ENCODE data around the gene MYEOV. TPM values are rescaled to one million over a fixed set of nuclear protein-coding genes. Genes with fewer than 3 reads are reported as not detected.

The MYEOV gene
- total and polyA plus RNA-seq, 2 experiments from 2014 or later, result 0.14 TPM; not detected in 1

DNA sequence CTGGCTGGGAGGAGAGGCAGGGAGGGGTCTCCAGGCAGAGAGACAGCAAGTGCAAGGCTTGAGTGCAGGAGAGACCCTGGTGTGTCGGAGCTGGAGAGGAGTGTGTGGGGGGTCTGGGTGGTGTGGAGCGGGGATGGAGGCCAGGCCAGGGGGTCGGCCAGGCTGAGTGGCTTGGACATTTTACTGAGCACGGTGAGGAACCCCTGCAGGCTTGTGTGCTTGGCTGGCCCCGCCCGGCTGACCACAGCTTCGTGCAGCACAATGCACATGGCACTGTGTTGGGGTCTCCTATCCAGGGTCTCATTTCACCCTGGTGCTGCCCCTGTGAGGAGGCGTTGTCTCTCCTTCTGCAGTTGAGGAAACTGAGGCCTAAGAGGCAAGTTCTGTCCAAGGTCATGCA is 5.6 kb downstream of the MYEOV start (continued):
- TF ChIP-seq, protein P1, sequence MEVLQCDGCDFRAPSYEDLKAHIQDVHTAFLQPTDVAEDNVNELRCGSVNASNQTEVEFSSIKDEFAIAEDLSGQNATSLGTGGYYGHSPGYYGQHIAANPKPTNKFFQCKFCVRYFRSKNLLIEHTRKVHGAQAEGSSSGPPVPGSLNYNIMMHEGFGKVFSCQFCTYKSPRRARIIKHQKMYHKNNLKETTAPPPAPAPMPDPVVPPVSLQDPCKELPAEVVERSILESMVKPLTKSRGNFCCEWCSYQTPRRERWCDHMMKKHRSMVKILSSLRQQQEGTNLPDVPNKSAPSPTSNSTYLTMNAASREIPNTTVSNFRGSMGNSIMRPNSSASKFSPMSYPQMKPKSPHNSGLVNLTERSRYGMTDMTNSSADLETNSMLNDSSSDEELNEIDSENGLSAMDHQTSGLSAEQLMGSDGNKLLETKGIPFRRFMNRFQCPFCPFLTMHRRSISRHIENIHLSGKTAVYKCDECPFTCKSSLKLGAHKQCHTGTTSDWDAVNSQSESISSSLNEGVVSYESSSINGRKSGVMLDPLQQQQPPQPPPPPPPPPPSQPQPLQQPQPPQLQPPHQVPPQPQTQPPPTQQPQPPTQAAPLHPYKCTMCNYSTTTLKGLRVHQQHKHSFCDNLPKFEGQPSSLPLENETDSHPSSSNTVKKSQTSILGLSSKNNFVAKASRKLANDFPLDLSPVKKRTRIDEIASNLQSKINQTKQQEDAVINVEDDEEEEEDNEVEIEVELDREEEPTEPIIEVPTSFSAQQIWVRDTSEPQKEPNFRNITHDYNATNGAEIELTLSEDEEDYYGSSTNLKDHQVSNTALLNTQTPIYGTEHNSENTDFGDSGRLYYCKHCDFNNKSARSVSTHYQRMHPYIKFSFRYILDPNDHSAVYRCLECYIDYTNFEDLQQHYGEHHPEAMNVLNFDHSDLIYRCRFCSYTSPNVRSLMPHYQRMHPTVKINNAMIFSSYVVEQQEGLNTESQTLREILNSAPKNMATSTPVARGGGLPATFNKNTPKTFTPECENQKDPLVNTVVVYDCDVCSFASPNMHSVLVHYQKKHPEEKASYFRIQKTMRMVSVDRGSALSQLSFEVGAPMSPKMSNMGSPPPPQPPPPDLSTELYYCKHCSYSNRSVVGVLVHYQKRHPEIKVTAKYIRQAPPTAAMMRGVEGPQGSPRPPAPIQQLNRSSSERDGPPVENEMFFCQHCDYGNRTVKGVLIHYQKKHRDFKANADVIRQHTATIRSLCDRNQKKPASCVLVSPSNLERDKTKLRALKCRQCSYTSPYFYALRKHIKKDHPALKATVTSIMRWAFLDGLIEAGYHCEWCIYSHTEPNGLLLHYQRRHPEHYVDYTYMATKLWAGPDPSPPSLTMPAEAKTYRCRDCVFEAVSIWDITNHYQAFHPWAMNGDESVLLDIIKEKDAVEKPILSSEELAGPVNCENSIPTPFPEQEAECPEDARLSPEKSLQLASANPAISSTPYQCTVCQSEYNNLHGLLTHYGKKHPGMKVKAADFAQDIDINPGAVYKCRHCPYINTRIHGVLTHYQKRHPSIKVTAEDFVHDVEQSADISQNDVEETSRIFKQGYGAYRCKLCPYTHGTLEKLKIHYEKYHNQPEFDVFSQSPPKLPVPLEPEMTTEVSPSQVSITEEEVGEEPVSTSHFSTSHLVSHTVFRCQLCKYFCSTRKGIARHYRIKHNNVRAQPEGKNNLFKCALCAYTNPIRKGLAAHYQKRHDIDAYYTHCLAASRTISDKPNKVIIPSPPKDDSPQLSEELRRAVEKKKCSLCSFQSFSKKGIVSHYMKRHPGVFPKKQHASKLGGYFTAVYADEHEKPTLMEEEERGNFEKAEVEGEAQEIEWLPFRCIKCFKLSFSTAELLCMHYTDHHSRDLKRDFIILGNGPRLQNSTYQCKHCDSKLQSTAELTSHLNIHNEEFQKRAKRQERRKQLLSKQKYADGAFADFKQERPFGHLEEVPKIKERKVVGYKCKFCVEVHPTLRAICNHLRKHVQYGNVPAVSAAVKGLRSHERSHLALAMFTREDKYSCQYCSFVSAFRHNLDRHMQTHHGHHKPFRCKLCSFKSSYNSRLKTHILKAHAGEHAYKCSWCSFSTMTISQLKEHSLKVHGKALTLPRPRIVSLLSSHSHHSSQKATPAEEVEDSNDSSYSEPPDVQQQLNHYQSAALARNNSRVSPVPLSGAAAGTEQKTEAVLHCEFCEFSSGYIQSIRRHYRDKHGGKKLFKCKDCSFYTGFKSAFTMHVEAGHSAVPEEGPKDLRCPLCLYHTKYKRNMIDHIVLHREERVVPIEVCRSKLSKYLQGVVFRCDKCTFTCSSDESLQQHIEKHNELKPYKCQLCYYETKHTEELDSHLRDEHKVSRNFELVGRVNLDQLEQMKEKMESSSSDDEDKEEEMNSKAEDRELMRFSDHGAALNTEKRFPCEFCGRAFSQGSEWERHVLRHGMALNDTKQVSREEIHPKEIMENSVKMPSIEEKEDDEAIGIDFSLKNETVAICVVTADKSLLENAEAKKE (CRISPR knock-in tag; IDR thresholded peaks at IDR 0.05), result no peak
- TF ChIP-seq, protein P2, sequence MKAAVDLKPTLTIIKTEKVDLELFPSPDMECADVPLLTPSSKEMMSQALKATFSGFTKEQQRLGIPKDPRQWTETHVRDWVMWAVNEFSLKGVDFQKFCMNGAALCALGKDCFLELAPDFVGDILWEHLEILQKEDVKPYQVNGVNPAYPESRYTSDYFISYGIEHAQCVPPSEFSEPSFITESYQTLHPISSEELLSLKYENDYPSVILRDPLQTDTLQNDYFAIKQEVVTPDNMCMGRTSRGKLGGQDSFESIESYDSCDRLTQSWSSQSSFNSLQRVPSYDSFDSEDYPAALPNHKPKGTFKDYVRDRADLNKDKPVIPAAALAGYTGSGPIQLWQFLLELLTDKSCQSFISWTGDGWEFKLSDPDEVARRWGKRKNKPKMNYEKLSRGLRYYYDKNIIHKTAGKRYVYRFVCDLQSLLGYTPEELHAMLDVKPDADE (IDR thresholded peaks at IDR 0.05), result no peak
- TF ChIP-seq EZH2 (IDR thresholded peaks at IDR 0.05; ENCODE audit: low read depth, unreplicated experiment), result no peak
- TF ChIP-seq, protein P3, sequence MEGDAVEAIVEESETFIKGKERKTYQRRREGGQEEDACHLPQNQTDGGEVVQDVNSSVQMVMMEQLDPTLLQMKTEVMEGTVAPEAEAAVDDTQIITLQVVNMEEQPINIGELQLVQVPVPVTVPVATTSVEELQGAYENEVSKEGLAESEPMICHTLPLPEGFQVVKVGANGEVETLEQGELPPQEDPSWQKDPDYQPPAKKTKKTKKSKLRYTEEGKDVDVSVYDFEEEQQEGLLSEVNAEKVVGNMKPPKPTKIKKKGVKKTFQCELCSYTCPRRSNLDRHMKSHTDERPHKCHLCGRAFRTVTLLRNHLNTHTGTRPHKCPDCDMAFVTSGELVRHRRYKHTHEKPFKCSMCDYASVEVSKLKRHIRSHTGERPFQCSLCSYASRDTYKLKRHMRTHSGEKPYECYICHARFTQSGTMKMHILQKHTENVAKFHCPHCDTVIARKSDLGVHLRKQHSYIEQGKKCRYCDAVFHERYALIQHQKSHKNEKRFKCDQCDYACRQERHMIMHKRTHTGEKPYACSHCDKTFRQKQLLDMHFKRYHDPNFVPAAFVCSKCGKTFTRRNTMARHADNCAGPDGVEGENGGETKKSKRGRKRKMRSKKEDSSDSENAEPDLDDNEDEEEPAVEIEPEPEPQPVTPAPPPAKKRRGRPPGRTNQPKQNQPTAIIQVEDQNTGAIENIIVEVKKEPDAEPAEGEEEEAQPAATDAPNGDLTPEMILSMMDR (conservative IDR thresholded peaks at IDR 0.05; ENCODE audit: low read depth in 2 of 2), result no peak
